Activated CD4-positive, alpha-beta T cell treated with anti-CD3 and anti-CD28 coated beads for 1 hour (primary cell): ENCODE results near the gene ASXL2.

Source experiments
- DNase-seq: peaks from one replicate; pipeline ENCODE4 v3.0.0-alpha.2; 2020

ASXL2 gene

GRCh38 chr2:25684577-25685473 lies 193.5 kb downstream of the ASXL2 start:
- DNase-seq, result no peak
